Inflammatory macrophage treated with lipopolysaccharide for 1 hour (primary cell): ENCODE measurements around the gene MCU.
"Not testable (repeated sequence)": the region's sequence is repeated elsewhere in the genome, so short reads cannot be mapped to it uniquely, and the experiment has no call there.

Source experiments
- DNase-seq, 2 donors: peaks; one replicate each; pipeline ENCODE4 v3.0.0-alpha.2; 2020 to 2022

Gene MCU

DNA sequence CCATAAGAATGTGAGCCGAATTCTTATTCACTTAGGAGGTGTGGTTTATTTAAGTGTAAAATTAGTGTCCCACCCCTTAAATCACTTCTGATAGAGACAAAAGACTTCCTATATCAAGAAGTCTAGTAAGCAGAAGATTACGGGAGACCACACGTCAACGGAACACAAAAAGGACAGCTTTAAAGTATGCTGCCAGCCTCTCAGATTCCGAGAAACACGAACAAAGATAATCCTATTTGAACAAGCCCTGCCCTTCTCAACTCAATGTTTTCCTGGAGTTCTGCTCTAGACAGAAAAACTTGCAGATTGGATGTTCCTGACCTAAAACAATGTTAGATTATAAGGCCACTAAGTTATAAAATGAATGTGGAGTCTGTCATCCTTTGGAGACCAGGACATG, 4.9 kb upstream of the MCU start:
- no peak for DNase-seq

DNA sequence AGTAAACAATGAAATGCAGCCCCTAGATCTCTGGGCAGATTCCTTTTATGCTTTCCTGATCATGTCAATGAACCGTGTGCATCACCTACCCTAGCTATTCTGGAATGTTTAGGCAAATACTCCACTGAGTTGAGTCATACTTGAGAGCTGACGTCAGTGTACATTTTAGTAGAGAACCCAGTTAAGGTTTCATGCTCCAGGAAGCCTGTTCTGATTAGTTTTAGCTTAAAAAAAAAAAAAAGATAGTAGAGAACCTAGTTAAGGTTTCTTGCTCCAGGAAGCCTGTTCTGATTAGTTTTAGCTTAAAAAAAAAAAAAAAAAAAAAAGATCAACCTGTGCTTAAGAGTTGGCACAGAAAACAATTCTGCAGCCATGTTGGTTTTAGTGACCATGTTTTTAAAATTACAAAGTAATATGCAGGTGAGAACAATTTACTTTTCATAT, 3.7 kb upstream of the MCU start:
- DNase-seq: no peak

DNA sequence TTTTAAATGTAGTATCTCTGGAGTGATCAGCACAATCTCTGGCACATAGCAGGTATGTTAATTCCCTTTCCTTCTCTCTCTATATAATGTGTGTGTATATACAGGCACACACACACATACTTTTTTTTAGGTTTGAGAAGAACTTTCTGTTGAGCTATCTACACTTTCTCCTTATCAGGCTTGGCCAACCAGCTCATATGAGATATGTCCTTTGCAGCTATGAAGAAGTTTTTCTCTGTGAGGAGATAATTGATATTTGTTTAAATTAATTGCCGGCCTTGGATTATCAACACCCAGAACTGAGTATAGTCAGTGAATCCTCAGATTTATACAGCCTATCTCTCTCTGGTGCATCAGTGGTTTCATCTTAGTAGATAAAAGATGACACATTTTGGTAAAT, 2.3 kb upstream of the MCU start:
- DNase-seq: no peak

DNA sequence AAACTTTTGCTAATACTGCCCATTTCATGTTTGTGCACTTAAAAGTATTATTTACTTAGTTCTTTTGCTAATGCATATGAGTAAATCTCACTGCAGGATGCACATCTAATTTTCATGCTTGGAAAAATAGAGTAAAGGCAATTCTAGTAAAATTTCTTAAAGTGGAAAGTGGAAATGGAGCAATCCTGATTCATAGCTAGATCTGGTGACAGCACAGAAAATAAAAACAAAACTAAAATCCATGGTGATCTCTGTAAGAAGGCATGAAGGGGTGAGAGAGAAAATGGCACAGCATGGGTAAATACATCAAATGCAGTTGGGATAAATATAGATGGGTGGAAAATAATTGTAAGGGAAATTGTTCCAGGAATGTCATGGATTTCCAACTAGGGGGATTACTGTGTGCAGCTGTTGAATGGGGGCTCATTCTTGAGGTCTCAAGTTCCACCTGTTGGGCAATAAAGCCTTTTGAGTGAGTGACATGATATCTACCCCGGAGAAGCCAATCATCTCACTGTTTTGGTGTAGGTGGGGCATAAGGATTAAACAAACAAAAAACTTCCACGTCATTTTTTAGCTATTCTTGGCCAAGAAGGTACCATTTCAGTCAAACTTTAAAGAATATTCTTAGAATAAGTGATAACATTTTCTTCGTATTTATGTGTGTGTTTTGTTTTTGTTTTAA, 1.7 kb upstream of the MCU start:
- DNase-seq: peak; percentile 21 to 25

DNA sequence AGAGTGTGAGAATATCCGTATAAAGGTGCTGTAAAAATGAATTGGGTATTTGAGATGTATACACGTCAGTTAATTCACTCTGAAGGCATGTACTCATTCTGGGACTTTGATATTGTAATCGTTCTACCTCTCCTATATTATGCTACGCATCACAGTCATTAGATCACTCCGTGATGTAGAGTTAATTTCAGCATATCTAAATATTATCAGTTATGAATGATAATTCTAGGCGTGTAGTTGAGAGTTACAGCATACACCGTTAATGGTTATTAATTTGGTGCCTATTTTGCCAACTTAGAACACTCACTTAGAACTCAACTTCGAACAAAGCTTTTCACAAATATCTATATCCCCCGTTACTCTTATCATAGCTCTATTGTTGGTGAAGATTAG, 477 bp upstream of the MCU start:
- DNase-seq: no peak

DNA sequence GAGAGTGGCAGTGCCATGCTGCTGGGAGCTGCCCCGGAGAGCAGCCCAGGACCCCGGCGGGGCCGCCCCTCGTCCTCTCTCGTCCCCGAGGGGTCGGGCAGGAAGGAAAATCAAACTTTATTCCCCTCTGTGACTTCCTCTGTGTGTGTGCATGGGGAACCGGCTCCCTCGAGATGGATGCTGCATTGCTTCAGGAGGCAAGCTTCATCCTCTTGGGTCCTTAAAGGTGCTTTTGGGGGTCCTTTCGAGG, 726 bp downstream of the MCU start:
- peak in 1 of 2 donors; percentile 19 for DNase-seq

DNA sequence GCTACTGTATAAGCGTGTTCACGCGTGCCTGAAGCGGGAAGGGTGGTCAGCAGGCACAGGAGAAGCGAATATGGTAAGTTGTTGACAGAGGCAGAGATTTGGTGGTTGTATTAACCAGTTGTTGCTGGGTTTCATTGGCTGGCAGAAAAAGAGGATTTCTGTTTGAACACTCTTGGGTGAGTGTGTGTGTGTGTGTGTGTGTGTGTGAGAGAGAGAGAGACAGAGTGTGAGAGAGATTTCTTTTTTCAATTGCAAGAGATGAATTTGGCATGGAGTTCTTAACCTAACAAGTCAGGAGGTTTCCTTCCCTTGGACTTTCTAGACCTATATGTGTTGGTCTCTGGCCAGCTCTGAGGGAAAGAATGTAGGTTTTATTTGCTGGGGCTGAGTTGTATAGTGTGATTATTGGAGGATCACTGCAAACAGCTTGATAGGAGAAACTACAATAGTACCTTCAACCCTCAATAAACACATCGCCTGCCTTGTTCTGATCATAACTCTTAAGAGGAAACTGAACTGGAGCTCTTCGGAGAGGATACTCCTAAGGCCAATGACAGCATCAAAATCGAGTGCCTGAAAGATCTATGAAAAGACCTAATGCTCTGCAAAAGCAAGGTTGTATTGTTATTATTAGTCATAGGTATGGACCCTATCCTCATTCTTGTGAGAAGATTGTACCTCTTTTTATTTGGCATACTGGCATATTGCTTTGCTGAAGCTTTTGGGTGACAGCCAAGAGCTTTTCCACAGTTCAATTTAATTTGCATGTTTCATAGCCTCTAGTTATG, 1.2 kb downstream of the MCU start:
- peak in 1 of 2 donors; percentile 23 for DNase-seq

DNA sequence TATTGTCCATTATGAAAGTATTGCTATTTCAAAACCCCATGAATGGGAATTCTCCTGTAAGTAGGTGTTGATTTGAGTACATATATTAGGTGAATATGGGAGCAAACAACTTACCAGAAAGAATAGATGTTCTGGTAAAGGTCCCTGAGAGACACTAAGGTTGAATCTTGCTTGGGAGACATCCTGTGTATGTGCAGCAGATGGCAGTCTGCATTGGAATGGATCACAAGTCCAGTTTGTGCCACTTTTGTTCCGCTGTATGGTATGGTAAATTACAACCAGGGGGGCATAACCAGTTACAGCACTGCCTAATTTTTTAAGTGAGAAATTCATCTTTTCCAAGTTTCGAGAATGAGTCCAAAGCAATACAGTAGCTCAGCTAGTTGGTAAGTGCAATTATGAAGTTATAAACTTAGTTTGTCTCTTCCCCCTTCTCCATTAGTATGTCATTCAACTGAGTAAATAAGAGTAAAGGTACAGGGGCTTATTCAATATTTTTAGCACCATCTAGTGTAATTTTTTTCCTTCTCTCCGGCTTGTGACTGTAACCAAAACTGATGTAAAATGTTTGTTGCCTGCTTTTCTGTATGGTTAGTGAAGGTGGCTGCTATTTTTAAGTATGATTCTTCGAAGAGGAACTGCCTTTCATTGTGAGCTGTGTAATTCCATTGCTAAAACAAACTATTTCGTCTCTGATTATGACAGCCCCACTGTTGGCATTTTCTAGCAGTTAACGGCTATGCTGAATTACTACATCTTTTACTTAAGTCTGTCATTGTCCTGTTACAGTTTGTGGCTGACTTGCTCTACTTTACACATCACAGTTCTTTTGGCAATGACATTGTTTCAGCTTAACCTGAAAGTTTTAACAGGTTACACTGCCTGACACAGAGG, 2.8 kb downstream of the MCU start:
- peak; percentile 70 to 86 for DNase-seq

DNA sequence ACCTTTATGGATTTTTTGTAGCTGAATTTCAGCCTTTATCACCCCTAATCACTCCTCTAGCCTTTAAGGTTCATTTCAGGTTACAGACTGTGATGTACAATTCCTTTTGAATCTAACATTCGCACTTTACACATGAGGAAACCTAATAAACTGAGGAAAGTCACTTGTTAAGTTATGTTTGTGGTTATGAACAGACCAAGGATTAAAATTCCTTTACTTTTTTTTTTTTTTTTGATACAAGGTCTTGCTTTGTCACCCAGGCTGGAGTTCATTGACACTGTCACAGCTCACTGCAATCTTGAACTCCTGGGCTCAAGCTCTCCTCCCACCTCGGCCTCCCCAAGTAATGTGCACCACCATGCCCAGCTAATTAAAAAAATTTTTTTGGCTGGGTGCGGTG, 3.6 kb downstream of the MCU start:
- DNase-seq: no peak

DNA sequence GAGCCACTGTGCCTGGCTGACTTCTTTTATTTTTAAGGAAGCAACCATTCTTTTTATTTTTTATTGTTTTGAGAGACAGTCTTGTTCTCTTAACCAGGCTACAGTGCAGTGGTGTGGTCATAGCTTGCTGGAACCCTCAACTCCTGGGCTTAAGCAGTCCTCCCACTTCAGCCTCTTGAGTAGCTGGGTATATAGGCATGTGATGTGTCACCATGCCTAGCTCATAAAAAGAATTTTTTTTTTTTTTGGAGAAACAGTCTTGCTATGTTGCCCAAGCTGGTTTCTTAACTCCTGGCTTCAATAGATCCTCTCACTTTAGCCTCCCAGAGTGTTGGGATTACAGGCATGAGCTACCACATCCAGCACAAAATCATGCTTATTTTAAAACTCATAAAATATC, 5.8 kb downstream of the MCU start:
- peak; percentile 57 to 86 for DNase-seq

DNA sequence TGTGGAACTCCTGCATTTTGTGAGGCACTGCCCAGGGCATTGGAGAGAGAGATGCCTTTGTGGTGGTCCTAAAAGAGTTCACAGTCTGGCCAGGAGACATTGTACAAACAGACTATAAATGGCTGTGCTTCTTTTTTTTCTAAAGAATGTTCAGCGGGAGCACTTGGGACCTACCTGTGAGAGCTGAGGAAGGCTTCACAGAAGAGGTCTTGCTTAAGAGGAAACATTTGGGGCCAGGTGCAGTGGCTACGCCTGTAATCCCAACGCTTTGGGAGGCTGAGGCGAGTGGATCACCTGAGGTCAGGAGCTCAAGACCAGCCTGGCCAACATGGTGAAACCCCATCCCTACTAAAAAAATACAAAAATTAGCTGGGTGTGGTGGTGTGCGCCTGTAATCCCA, 10.5 kb downstream of the MCU start:
- not testable (repeated sequence) for DNase-seq

DNA sequence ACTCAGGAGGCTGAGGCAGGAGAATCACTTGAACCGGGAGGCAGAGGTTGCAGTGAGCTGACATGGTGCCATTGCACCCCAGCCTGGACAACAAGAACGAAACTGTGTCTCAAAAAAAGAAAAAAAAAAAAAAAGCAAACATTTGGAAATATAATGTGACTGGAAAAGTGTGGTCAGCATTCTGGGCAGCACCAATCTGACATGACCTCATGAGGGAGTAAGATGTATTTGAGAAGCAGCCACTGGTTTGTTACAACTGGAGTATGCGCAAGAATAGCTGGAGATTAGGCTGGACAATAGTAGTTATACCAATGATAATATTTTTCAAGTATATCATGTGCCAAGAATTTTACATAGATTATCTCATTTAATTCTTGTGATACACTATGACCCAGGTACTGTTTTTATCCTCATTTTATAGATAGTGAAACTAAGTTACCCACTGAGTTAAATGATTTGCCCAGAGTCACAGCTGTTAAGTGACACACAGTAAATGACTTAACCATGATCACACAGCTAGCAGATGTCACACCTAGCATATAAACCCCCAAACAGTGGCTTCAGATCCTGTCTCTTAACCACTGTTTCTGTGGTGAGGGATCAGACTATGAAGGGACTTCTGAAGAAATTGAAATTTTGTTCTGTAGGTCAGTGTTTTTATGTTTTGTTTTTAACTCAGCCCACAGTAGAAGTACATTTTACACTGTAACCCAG, 11.1 kb downstream of the MCU start:
- DNase-seq: no peak

DNA sequence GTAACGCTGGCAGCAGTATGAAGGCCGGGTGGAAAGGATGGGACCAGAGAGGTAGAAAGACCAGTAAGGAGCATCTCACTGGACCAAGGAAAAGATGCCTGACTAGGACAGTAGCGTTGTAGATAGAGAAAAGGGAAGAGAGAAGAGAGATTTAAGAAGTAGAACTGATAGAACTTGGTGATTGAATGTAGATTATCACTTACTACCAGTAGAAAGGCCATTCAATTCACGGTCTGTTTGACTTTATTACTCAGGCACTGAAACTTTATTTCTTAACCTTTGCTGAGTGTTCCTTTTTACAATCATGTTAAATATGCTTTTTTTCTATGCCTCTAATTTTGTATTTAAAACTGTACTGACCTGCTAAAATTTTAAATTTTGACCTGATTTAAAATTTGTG, 12.2 kb downstream of the MCU start:
- DNase-seq: no peak

DNA sequence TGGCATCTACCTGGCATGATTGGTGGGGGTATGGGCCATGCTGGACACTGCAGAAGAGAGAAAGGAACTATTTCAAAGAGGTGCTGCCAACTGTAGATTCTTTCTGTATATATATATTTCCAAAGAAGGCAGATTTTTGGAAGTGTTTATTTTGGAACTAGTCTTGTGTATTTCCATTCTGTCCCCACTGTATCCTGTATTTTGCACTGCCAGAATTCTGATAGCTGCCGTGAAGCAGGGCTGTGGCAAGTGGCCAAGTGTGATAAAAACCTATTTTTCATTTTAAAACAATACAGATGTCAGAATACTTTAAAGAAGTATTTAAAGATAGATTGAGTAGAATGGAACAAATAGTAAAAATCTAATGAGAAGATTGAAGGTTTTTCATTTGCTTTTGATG, 17.1 kb downstream of the MCU start:
- no peak for DNase-seq

DNA sequence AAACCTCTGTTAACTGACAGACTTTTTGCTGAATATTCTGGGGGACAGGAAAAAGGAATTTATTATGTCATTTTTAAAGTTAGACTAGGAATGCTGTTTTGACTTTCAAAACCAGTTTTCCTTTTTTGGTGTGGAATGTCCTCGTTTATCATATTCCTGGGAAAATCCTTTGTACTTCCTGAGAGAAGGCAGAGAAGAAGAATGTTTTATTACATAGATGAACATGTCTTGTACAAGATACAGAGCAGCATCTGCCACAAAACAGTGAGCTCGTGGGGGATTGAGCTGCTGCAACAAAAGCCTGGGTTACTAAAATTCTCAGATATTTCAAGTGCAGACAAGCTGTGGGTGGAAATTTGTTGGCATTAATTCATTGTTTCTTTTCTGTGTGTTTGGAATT, 20.2 kb downstream of the MCU start:
- DNase-seq: no peak

DNA sequence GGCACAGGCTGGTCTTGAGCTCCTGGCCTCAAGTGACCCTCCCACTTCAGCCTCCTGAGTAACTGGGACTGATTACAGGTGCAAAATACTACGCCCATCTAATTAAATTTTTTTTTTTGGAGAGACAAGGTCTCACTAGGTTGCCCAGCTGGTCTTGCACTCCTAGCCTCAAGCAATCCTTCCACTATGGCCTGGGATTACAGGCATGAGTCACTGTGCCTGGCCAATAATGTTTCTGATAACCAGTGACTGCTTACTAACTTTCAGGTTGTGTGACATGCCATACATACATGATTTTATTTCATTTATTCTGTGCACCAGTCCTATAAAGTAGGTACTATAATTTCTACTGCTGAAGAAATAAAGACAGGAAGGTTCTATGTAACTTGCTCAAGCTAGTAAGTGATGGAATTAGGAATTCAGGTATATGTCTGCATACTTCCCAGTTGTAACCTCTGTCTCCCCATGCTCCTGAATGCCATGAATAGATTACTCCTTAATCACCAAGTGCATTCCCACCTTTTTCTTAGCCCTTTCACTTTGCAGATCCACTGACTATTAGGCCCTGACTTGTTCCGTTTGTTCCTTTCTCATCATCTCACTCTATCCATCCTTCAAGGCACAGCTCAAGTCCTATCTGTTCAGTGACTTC, 28.1 kb downstream of the MCU start:
- DNase-seq: no peak

DNA sequence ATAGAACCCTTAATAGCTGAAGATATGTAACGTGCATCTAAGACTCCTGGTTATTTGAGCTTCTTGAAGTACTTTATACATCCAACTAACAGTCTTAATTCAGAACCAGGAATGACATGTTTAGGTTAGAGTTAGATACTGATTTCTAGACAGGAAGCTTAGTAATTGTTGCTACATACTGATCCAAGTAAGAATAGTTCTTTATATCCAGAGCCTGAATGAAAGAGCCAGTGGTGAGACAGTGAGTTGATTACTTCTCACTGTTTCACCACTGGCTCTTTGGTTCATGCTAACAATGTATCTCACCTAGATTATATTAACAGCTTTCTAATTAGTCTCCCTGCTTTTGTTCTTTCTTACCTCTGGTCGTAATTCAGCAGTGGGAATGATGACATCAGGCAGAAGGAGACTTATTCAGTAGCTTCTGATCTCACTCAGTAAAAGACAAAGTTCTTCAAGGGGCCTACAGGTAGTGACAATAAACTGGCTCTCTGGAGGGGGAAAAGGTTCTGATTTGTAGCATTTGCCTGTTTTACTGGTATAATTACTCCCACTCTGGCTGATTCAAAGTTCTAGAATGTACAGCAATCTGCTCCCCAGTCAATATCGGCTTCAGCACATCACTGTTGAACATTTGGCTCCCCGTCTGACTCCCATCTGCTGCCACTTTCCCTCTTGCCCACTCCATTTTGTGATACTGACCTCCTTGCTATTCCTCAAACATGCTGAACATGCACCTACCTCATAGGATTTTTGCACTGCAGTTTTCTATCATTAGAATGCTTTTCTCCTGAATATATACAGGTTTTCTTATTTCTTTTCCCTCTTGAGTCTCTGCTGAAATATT, 29.1 kb downstream of the MCU start:
- DNase-seq: no peak

DNA sequence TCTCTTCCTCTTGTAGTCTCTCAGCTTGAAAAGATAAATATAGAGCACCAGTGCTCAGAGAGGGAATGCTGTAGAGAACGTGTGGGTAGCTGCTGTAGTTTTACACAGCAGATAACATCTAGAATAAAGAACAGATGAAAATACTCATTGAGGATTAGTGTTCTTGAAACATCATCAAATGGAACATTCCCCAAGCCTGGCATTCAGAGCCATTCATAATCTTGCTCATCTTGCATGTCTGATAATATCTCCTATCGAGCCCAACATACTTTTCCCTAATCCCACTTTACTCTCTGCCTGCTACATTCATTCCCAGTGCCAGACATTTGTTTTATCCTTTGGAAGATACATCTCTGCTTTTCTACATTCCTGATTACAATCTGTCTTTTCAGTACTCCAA, 35.2 kb downstream of the MCU start:
- DNase-seq: no peak

DNA sequence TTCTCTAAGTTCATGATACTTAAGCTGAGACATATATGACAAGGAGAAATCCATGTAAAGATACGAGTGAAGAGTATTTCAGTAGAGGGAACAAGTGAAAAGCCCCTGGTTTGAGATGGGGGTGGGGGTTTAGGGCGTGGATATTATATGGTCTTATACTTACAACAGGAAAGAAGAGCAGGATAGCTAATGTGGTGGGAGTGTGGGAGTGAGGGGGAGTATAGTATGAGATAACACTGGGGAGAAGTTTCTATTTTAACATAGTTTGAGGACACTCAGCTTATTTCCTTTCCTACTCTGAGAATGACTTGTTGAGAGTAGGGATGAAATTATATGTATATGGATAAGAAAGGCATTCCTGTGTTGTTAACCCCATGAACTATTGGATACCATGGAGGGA, 36.5 kb downstream of the MCU start:
- DNase-seq: peak; percentile 21 to 27

DNA sequence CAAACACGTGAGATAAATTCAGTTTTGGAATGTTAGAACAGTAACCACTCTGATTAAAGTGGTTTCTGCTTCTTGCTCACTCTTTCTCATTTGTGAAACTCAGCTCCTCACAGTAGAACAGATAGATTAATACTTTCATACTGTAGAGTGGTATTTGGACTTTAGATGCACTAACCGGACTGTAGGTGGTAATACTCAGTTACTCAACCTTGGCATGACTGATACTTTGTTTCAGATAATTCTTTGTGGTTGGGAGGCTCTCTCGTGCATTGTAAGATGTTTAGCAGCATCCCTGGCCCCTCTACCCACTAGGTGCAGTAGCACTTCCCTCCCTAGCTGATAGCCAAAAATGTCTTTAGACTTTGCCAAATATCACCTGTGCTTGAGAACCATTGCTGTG, 37.6 kb downstream of the MCU start:
- DNase-seq: no peak

DNA sequence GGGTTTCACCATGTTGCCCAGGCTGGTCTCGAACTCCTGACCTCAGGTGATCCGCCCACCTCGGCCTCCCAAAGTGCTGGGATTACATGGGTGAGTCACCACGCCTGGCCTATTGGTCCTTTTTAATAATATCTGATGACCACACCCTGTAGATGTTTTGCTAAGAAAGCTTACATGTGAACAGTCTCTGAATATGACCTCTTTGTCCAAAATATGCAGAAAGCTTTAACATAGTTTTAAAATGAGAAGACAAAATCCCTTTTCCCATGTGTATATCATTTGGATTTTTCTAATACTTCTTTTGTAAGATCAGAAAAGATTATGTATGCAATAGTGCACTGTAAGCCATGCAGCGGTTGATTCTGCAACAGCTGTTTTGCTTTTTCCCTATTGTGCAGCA, 38.5 kb downstream of the MCU start:
- no peak for DNase-seq

DNA sequence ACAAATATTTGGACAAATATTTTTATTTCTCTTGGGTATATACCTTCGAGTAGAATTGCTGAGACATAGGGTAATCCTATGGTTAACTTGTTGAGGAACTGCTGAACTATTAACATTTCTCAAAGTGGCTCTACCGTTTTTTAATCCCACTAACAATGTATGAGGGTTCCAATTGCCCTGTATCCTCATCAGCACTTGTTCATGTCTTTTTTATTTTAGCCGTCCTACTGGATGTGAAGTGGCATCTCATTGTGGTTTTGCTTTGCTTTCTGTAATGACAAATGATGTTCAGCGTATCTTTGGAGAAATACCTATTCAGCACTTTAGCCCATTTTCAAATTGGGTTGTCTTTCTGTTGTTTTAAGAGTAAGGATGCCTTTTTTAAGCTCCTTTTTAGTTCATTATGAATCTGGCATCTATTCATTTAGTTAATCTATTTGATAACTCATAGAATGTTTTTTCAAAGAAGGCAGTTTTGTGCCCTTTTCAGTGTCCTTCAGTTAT, 40.0 kb downstream of the MCU start:
- DNase-seq: no peak
